Right renal cortex interstitium (tissue), 3 donors: ENCODE data around the gene KRTAP10-1. TPM values are rescaled to one million over a fixed set of nuclear protein-coding genes. Genes with fewer than 3 reads are reported as not detected.
A peak's percentile ranks its signal among the peaks of the same experiment; 100 is the strongest.

Experiments
- DNase-seq, 3 donors: peaks; one replicate each; pipeline ENCODE4 v3.0.0-alpha.2; 2013; ENCODE audit warnings: low read depth in 3 of 3, low spot score in 2 of 3
- polyA plus RNA-seq, 3 donors: library from polyadenylated mRNA; unstranded; fragments of 120-200 nt; gene quantifications; one replicate each; pipeline ENCODE4 v1.2.1, GENCODE V29; 2013; ENCODE audit not compliant: insufficient read length in 3 of 3

KRTAP10-1 gene
- polyA plus RNA-seq, 3 donors = not detected

GRCh38 chr21:44519346-44520325 is 20.4 kb downstream of the KRTAP10-1 start:
- DNase-seq = no peak

- no peak for DNase-seq
These were observed 21.3 kb downstream of the KRTAP10-1 start for GRCh38 chr21:44518686-44519085.

GRCh38 chr21:44517175-44517899 is 22.7 kb downstream of the KRTAP10-1 start:
- DNase-seq = no peak

- DNase-seq = no peak
These were observed 23.2 kb downstream of the KRTAP10-1 start for GRCh38 chr21:44516828-44517174.

- no peak for DNase-seq
These were observed 23.7 kb downstream of the KRTAP10-1 start for GRCh38 chr21:44516342-44516741.

- DNase-seq = no peak
These were observed 24.4 kb downstream of the KRTAP10-1 start for GRCh38 chr21:44515359-44516165.

- DNase-seq = no peak
These were observed 25.1 kb downstream of the KRTAP10-1 start for GRCh38 chr21:44514746-44515358.

GRCh38 chr21:44514218-44514520 is 25.8 kb downstream of the KRTAP10-1 start:
- DNase-seq = no peak

GRCh38 chr21:44513389-44514217 is 26.4 kb downstream of the KRTAP10-1 start:
- DNase-seq = no peak

GRCh38 chr21:44512496-44513388 is 27.3 kb downstream of the KRTAP10-1 start:
- DNase-seq = no peak

GRCh38 chr21:44511938-44512275 is 28.1 kb downstream of the KRTAP10-1 start:
- DNase-seq = no peak

GRCh38 chr21:44511219-44511937 is 28.6 kb downstream of the KRTAP10-1 start:
- no peak for DNase-seq

GRCh38 chr21:44510508-44511218 is 29.3 kb downstream of the KRTAP10-1 start:
- DNase-seq = peak; percentile 14 to 52 (median 45)

- no peak for DNase-seq
These were observed 29.9 kb downstream of the KRTAP10-1 start for GRCh38 chr21:44510109-44510507.

GRCh38 chr21:44509539-44509938 is 30.5 kb downstream of the KRTAP10-1 start:
- DNase-seq = no peak

- no peak for DNase-seq
These were observed 31.1 kb downstream of the KRTAP10-1 start for GRCh38 chr21:44508711-44509445.

GRCh38 chr21:44508426-44508710 is 31.6 kb downstream of the KRTAP10-1 start:
- DNase-seq = no peak
